ENCODE measurements around the gene RFX1.

- no peak for TF ChIP-seq CTCF (IDR thresholded peaks at IDR 0.05; ENCODE audit: poor library complexity, severe bottlenecking)
- TF ChIP-seq POLR2AphosphoS5 (IDR thresholded peaks at IDR 0.05) = no peak
- TF ChIP-seq RAD21 (conservative IDR thresholded peaks at IDR 0.05) = no peak
These were observed 39.4 kb downstream of the RFX1 start for GRCh38 chr19:13966684-13967128.

Measured in neural cell (in vitro differentiated cells).